GM12878 (cell line): Measurements from ENCODE around the gene TACC2. TPM values are rescaled to one million over a fixed set of nuclear protein-coding genes. Genes with fewer than 3 reads are reported as not detected.

Source experiments
- ATAC-seq: fragments of 200-7000 bp; cut with Tn5 transposase; 3 replicates; pipeline ENCODE4 v1.9.1; 2020; ENCODE audit warnings: mild to moderate bottlenecking, moderate library complexity
- BruUV-seq: library from RNA; stranded (reverse); fragments of 400-500 nt; replicated peaks from 2 replicates; lab custom pipeline; 2021; lab: Mats Ljungman, UMichigan
- CTCF ChIA-PET: fragments of 300-600 bp; sonication (Branson Sonifier 250); formaldehyde crosslinking; extraction: SDS; loops from one replicate; lab custom pipeline; 2021; ENCODE audit warnings: inconsistent platforms; lab: Yijun Ruan, JAX
- POLR2A ChIA-PET: fragments of 350-600 bp; formaldehyde crosslinking; extraction: SDS; loops from one replicate; lab custom pipeline; 2021; ENCODE audit warnings: inconsistent platforms; lab: Charles Lee
- RAD21 ChIA-PET: fragments of 300-600 bp; sonication (Branson Sonifier 250); formaldehyde crosslinking; loops from one replicate; lab custom pipeline; 2023; ENCODE audit warnings: antibody characterized with exemption; ENCODE audit not compliant: unreplicated experiment; lab: Charles Lee
- SMC1A ChIA-PET: fragments of 300-600 bp; sonication (Branson Sonifier 250); formaldehyde crosslinking; loops from one replicate; lab custom pipeline; 2023; ENCODE audit not compliant: unreplicated experiment, uncharacterized antibody; lab: Charles Lee
- DNase-seq: peaks from one replicate; pipeline ENCODE4 v3.0.0-alpha.2; 2011; ENCODE audit warnings: low read depth, low spot score
- FAIRE-seq: peaks from 3 replicates; lab custom pipeline; 2011; peaks lifted over from hg19 to GRCh38; lab: Jason Lieb, UNC
- H2AFZ ChIP-seq: 2 replicates; pipeline ENCODE4 v1.6.0; 2011; ENCODE audit warnings: low read depth, low read length, control low read depth; ENCODE audit not compliant: control insufficient read depth
- H3K27ac ChIP-seq: 2 replicates; pipeline ENCODE4 v1.5.1; 2011; ENCODE audit warnings: control low read depth; ENCODE audit not compliant: control insufficient read depth, insufficient read depth
- H3K27me3 ChIP-seq, 2 experiments: replicated peaks in 1 of 2; 2 replicates each; pipeline versions ENCODE4 v1.6.0 to v1.6.1; 2011; ENCODE audit warnings: low read length in 1 of 2; ENCODE audit not compliant: control insufficient read depth in 2 of 2, insufficient read depth in 2 of 2
- H3K36me3 ChIP-seq, 2 experiments: 2 replicates each; pipeline ENCODE4 v1.5.1; 2011; ENCODE audit warnings: low read length in 1 of 2; ENCODE audit not compliant: control insufficient read depth in 2 of 2, insufficient read depth in 2 of 2
- H3K4me1 ChIP-seq: 2 replicates; pipeline ENCODE4 v1.6.1; 2011; ENCODE audit warnings: mild to moderate bottlenecking, low read length, moderate library complexity, mixed read lengths; ENCODE audit not compliant: control insufficient read depth, insufficient read depth
- H3K4me2 ChIP-seq: 2 replicates; pipeline ENCODE4 v1.6.0; 2011; ENCODE audit warnings: control low read depth; ENCODE audit not compliant: control insufficient read depth, insufficient read depth
- H3K4me3 ChIP-seq: fragments of 200-600 bp; sonication (generic); 2 replicates; pipeline ENCODE4 v1.5.1; 2016
- H3K79me2 ChIP-seq: 2 replicates; pipeline ENCODE4 v1.6.0; 2011; ENCODE audit warnings: low read length; ENCODE audit not compliant: control insufficient read depth, insufficient read depth
- H3K9ac ChIP-seq: 2 replicates; pipeline ENCODE4 v1.8.0; 2011; ENCODE audit warnings: low read length, control low read depth, mixed read lengths; ENCODE audit not compliant: control insufficient read depth, insufficient read depth
- H3K9me3 ChIP-seq: replicated peaks from 3 replicates; pipeline ENCODE4 v1.5.1; 2011; ENCODE audit warnings: mild to moderate bottlenecking, low read length; ENCODE audit not compliant: control insufficient read depth, insufficient read depth
- H4K20me1 ChIP-seq: 2 replicates; pipeline ENCODE4 v1.6.0; 2011; ENCODE audit not compliant: control insufficient read depth, insufficient read depth
- ATF7 ChIP-seq: fragments of 450-650 bp; IDR thresholded peaks from 2 replicates; pipeline ENCODE4 v1.6.1; 2016; ENCODE audit warnings: low read depth, mild to moderate bottlenecking
- ETV6 ChIP-seq, 2 experiments: fragments of 450-650 bp in 1 of 2; IDR thresholded peaks in 1 of 2; conservative IDR thresholded peaks in 1 of 2; 2 replicates each; pipeline ENCODE4 v1.6.1; 2014; ENCODE audit warnings: antibody characterized with exemption in 1 of 2, borderline replicate concordance in 1 of 2, low read depth in 1 of 2, mild to moderate bottlenecking in 1 of 2, moderate library complexity in 1 of 2
- FOXK2 ChIP-seq: fragments of 450-650 bp; IDR thresholded peaks from 2 replicates; pipeline ENCODE4 v1.6.1; 2017; ENCODE audit warnings: mild to moderate bottlenecking, moderate library complexity
- HCFC1 ChIP-seq: fragments of 150-350 bp; IDR thresholded peaks from 2 replicates; pipeline ENCODE4 v1.6.1; 2014; ENCODE audit warnings: low read length
- REST ChIP-seq: IDR thresholded peaks from 2 replicates; pipeline ENCODE4 v1.6.1; 2012; ENCODE audit warnings: mild to moderate bottlenecking, low read depth, low read length
- SREBF1 ChIP-seq: IDR thresholded peaks from 2 replicates; pipeline ENCODE4 v1.6.1; 2012; ENCODE audit warnings: mild to moderate bottlenecking, low read length
- SRF ChIP-seq, 2 experiments: IDR thresholded peaks; 2 replicates each; pipeline ENCODE4 v1.6.1; 2011; ENCODE audit warnings: low read depth in 2 of 2, low read length in 2 of 2, mild to moderate bottlenecking in 1 of 2, moderate library complexity in 1 of 2
- TARDBP ChIP-seq: IDR thresholded peaks from 2 replicates; pipeline ENCODE4 v1.6.1; 2016; ENCODE audit warnings: borderline replicate concordance
- USF1 ChIP-seq: IDR thresholded peaks from 2 replicates; pipeline ENCODE4 v1.6.1; 2011; ENCODE audit warnings: borderline replicate concordance, low read depth, mild to moderate bottlenecking, moderate library complexity, mixed read lengths, low read length; ENCODE audit not compliant: insufficient read depth; ENCODE audit errors: extremely low read length
- whole genome bisulfite sequencing: methylation state at CpG from one replicate; pipeline ENCODE4 v1.1.6; 2016; ENCODE audit warnings: low lambda C conversion rate; ENCODE audit not compliant: insufficient replicate concordance, insufficient coverage; ENCODE audit errors: missing lambda C conversion rate; 5-methylcytosine and 5-hydroxymethylcytosine counted together
- in situ Hi-C: fragments of 300-500 bp; cut with MboI; formaldehyde crosslinking; loops from 9 replicates; pipeline ENCODE4 v1.14.3; 2018; ENCODE audit warnings: mixed read lengths
- intact Hi-C: fragments of 100-400 bp; cut with micrococcal nuclease; formaldehyde crosslinking; loops from one replicate; pipeline ENCODE4 v1.14.2; 2022; ENCODE audit not compliant: unreplicated experiment
- polyA plus RNA-seq, 11 experiments: library from polyadenylated mRNA; depleted of rRNA in 4 of 11; unstranded in 6 of 11; stranded (reverse) in 5 of 11; fragments of >200 nt; fragmentation: Nextera tagmentation in 4 of 11; fragmentation: Illumina TruSeq in 1 of 11; extraction: Ambion mirVana in 4 of 11; extraction: Trizol in 1 of 11; gene quantifications; 1 replicate in 1 of 11; 2 replicates in 10 of 11; pipeline versions ENCODE4 v1.2.1 to v1.2.3, GENCODE V29; 2011 to 2016; ENCODE audit warnings: inconsistent platforms in 2 of 11, missing spikeins in 2 of 11, low read depth in 1 of 11
- total RNA-seq, 4 experiments: library from RNA; depleted of rRNA in 3 of 4; stranded (reverse); fragments of >200 nt in 3 of 4; fragmentation: Illumina TruSeq in 1 of 4; extraction: Trizol in 1 of 4; gene quantifications; 2 replicates each; pipeline versions ENCODE4 v1.2.1 to v1.2.3, GENCODE V29; 2013 to 2021
- TF ChIP-seq, protein P1 (sequence below): fragments of 450-650 bp; IDR thresholded peaks from 2 replicates; pipeline ENCODE4 v1.6.1; 2017; ENCODE audit warnings: low read depth, mild to moderate bottlenecking, moderate library complexity
- TF ChIP-seq, protein P2 (sequence below): fragments of 150-350 bp; IDR thresholded peaks from 2 replicates; pipeline ENCODE4 v1.6.1; 2014; ENCODE audit warnings: mild to moderate bottlenecking, low read depth, low read length

Gene TACC2
- total and polyA plus RNA-seq, 10 of the 15 experiments (the other 5 are each of a cell fraction or from before 2014, with no cell fraction given) = 0.07 to 0.64 (median 0.13) TPM; not detected in 5

- no peaks in the 10 kb centered on the region for H3K9me3 ChIP-seq
- DNase-seq (no peak), FAIRE-seq (no peak), ATAC-seq (no peak)
- BruUV-seq = no TSS peak
- H3K4me1 ChIP-seq = no peaks in the 10 kb centered on the region
- SMC1A ChIA-PET = no interaction called here
- no peaks in the 10 kb centered on the region for H3K36me3 ChIP-seq
- H3K4me2 ChIP-seq = no peak overlapping the region
- no peaks in the 10 kb centered on the region for H3K79me2 ChIP-seq
- TF ChIP-seq SRF (IDR thresholded peaks at IDR 0.05; ENCODE audit: low read depth in 2 of 2, low read length in 2 of 2) = no peak
- TF ChIP-seq HCFC1 = no peak
- TF ChIP-seq, protein P1, sequence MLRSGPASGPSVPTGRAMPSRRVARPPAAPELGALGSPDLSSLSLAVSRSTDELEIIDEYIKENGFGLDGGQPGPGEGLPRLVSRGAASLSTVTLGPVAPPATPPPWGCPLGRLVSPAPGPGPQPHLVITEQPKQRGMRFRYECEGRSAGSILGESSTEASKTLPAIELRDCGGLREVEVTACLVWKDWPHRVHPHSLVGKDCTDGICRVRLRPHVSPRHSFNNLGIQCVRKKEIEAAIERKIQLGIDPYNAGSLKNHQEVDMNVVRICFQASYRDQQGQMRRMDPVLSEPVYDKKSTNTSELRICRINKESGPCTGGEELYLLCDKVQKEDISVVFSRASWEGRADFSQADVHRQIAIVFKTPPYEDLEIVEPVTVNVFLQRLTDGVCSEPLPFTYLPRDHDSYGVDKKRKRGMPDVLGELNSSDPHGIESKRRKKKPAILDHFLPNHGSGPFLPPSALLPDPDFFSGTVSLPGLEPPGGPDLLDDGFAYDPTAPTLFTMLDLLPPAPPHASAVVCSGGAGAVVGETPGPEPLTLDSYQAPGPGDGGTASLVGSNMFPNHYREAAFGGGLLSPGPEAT = no peak
- no peak for TF ChIP-seq ETV6 (conservative IDR thresholded peaks at IDR 0.05 in 1 of 2, IDR thresholded peaks at IDR 0.05 in 1 of 2; ENCODE audit: borderline replicate concordance in 1 of 2, low read depth in 1 of 2)
- no peak for TF ChIP-seq FOXK2
- TF ChIP-seq USF1 = no peak
- no peak for TF ChIP-seq TARDBP
- TF ChIP-seq SREBF1 = no peak
- TF ChIP-seq REST = no peak
- TF ChIP-seq ATF7 = no peak
- TF ChIP-seq, protein P2, sequence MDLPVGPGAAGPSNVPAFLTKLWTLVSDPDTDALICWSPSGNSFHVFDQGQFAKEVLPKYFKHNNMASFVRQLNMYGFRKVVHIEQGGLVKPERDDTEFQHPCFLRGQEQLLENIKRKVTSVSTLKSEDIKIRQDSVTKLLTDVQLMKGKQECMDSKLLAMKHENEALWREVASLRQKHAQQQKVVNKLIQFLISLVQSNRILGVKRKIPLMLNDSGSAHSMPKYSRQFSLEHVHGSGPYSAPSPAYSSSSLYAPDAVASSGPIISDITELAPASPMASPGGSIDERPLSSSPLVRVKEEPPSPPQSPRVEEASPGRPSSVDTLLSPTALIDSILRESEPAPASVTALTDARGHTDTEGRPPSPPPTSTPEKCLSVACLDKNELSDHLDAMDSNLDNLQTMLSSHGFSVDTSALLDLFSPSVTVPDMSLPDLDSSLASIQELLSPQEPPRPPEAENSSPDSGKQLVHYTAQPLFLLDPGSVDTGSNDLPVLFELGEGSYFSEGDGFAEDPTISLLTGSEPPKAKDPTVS = no peak
- no peak overlapping the region for H3K4me3 ChIP-seq
- 25% methylated on average over 8 of the region's 8 CpGs for WGBS
- no peak overlapping the region for H3K27ac ChIP-seq
- in situ Hi-C loops = no loop called here
- H2AFZ ChIP-seq = no peak overlapping the region
- CTCF ChIA-PET = no interaction called here
- POLR2A ChIA-PET = no interaction called here
- peaks cover 13 to 23% of the 10 kb centered on the region in 2 experiments for H3K27me3 ChIP-seq
- H3K9ac ChIP-seq = no peak overlapping the region
- RAD21 ChIA-PET = no interaction called here
- no peaks in the 10 kb centered on the region for H4K20me1 ChIP-seq
- intact Hi-C loops = no loop called here
Measured at GRCh38 chr10:122161795-122162194, 172.8 kb downstream of the TACC2 start.
